ENCODE results near the gene TNFAIP8. TPM values are rescaled to one million over a fixed set of nuclear protein-coding genes. Genes with fewer than 3 reads are reported as not detected.
A peak's percentile ranks its signal among the peaks of the same experiment; 100 is the strongest.
"Not testable (repeated sequence)": the region's sequence is repeated elsewhere in the genome, so short reads cannot be mapped to it uniquely, and the experiment has no call there.

TNFAIP8 gene
- total RNA-seq, 1 experiment from 2014 or later: 24.1 TPM

- Mint-ChIP-seq H3K27ac (no peak overlapping the region), H3K27me3 (ENCODE audit: low read depth) (peaks cover 12% of the 10 kb centered on the region), H3K36me3 (peaks cover 43% of the 10 kb centered on the region), H3K9me3 (peaks cover 64% of the 10 kb centered on the region), H3K4me1 (peaks cover 8% of the 10 kb centered on the region; the same call in 1 of the 2 replicates), H3K4me3 (no peak overlapping the region)
- ATAC-seq (peak; percentile 96), DNase-seq (ENCODE audit: low spot score) (peak; percentile 81)
- TF ChIP-seq PRDM15 (CRISPR knock-in tag; IDR thresholded peaks at IDR 0.05) (no peak), CTCF (IDR thresholded peaks at IDR 0.05) (peak; percentile 55), ETV6 (CRISPR knock-in tag; IDR thresholded peaks at IDR 0.05) (0 out of 2 replicates have a peak, but pooled peaks have one; percentile 48)
- ChIA-PET POLR2A (no interaction called here), CTCF (interaction anchor here (0.7 to 2.1 kb wide), 17 partner anchors 9 to 452 kb away, joined by 3 to 16 read pairs (median 3); partner anchors contain the start of genes DTWD2 and HSD17B4)
Measured at GRCh38 chr5:119435436-119436132, 79.8 kb downstream of the TNFAIP8 start.

- CTCF ChIA-PET; POLR2A ChIA-PET; H3K4me1 Mint-ChIP-seq; DNase-seq (ENCODE audit: low spot score); H3K27ac Mint-ChIP-seq; H3K4me3 Mint-ChIP-seq; ATAC-seq: not testable (repeated sequence)
- H3K36me3 Mint-ChIP-seq: peaks cover 30% of the 10 kb centered on the region
- peaks cover 47% of the 10 kb centered on the region for H3K9me3 Mint-ChIP-seq
- H3K27me3 Mint-ChIP-seq (ENCODE audit: low read depth): peaks cover 17% of the 10 kb centered on the region
Measured at GRCh38 chr5:119437785-119438586, 82.2 kb downstream of the TNFAIP8 start.

GRCh38 chr5:119438587-119438917, 82.7 kb downstream of the TNFAIP8 start:
- DNase-seq (ENCODE audit: low spot score); H3K27ac Mint-ChIP-seq; H3K4me3 Mint-ChIP-seq; ATAC-seq; POLR2A ChIA-PET; H3K4me1 Mint-ChIP-seq; CTCF ChIA-PET: not testable (repeated sequence)
- H3K36me3 Mint-ChIP-seq: peaks cover 32% of the 10 kb centered on the region
- H3K27me3 Mint-ChIP-seq (ENCODE audit: low read depth): peaks cover 19% of the 10 kb centered on the region
- peaks cover 49% of the 10 kb centered on the region for H3K9me3 Mint-ChIP-seq

GRCh38 chr5:119439140-119439631, 83.4 kb downstream of the TNFAIP8 start:
- Mint-ChIP-seq H3K36me3 (peaks cover 32% of the 10 kb centered on the region), H3K9me3 (peaks cover 52% of the 10 kb centered on the region), H3K27ac (no peak overlapping the region), H3K27me3 (ENCODE audit: low read depth) (peaks cover 19% of the 10 kb centered on the region), H3K4me3 (no peak overlapping the region), H3K4me1 (0 out of 2 replicates have a peak, but pooled peaks cover 4% of the 10 kb centered on the region)
- ATAC-seq: no peak
- POLR2A ChIA-PET: no interaction called here
- CTCF ChIA-PET: interaction anchor here (0.6 kb wide), 1 partner anchor 127 kb away, joined by 4 read pairs; no protein-coding TSS in a partner anchor
- no peak for DNase-seq (ENCODE audit: low spot score)
- TF ChIP-seq CDX4 (CRISPR knock-in tag; IDR thresholded peaks at IDR 0.05; ENCODE audit: borderline replicate concordance): no peak
- TF ChIP-seq ZNF281 (CRISPR knock-in tag; IDR thresholded peaks at IDR 0.05): no peak
- TF ChIP-seq ERG (CRISPR knock-in tag; IDR thresholded peaks at IDR 0.05): no peak
- TF ChIP-seq AFF4 (CRISPR knock-in tag; IDR thresholded peaks at IDR 0.05; ENCODE audit: borderline replicate concordance): no peak

Measured in WTC11 (cell line).